Measurements from ENCODE around the gene TCP11X2. TPM values are rescaled to one million over a fixed set of nuclear protein-coding genes. Genes with fewer than 3 reads are reported as not detected.
"Not testable (repeated sequence)": the region's sequence is repeated elsewhere in the genome, so short reads cannot be mapped to it uniquely, and the experiment has no call there.

Gene TCP11X2
- total RNA-seq: not detected in 2 replicates

- H3K4me1 Mint-ChIP-seq (ENCODE audit: low read depth); H3K36me3 Mint-ChIP-seq (ENCODE audit: low read depth); H3K4me3 Mint-ChIP-seq (ENCODE audit: low read depth); H3K9me3 Mint-ChIP-seq; intact Hi-C loops (cut with micrococcal nuclease); H3K27ac Mint-ChIP-seq; H3K27me3 Mint-ChIP-seq (ENCODE audit: low read depth); DNase-seq (ENCODE audit: low spot score): not testable (repeated sequence)
These were observed at the start of gene TCP11X2 for GRCh38 chrX:102471762-102472220. TCP11X2 (minus strand) TSS chrX:102471812.

DNA sequence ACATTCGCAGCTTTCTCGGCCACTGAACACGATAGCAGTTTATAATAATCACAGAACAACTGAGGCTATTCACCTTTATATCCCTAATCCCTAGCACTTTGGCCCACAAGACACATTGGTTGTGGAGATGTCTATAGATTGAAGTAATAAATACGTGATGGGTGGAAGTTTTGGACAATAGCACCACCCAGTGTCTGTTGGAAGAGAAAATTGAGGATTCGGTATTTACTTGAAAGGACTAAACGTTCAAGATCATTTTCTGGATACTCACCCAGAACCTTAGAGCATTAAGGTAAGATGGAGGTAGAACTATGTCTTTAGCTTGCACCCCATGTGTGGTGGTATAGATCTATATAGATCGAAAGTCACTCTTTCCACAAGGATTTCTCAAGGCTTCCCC, 45.7 kb upstream of the TCP11X2 start:
- Mint-ChIP-seq H3K36me3 (ENCODE audit: low read depth) (no peaks in the 10 kb centered on the region), H3K9me3 (no peaks in the 10 kb centered on the region), H3K4me3 (ENCODE audit: low read depth) (no peak overlapping the region), H3K4me1 (ENCODE audit: low read depth) (peaks cover 6% of the 10 kb centered on the region), H3K27ac (no peak overlapping the region), H3K27me3 (ENCODE audit: low read depth) (peaks cover 29% of the 10 kb centered on the region)
- intact Hi-C loops (cut with micrococcal nuclease): no loop called here
- DNase-seq (ENCODE audit: low spot score): no peak

GRCh38 chrX:102515975-102516941, 44.6 kb upstream of the TCP11X2 start, which contains the start of gene TMSB15A:
TMSB15A (minus strand) TSS chrX:102516739.
- H3K9me3 Mint-ChIP-seq: no peaks in the 10 kb centered on the region
- H3K36me3 Mint-ChIP-seq (ENCODE audit: low read depth): no peaks in the 10 kb centered on the region
- H3K4me1 Mint-ChIP-seq (ENCODE audit: low read depth): peaks cover 6% of the 10 kb centered on the region
- H3K27me3 Mint-ChIP-seq (ENCODE audit: low read depth): peaks cover 29% of the 10 kb centered on the region
- no peak within 1 kb of the TSS for H3K27ac Mint-ChIP-seq
- peak within 1 kb of the TSS; percentile 80 for H3K4me3 Mint-ChIP-seq (ENCODE audit: low read depth)
- intact Hi-C loops (cut with micrococcal nuclease): no loop called here
- DNase-seq (ENCODE audit: low spot score): peak; percentile 24

GRCh38 chrX:102514536-102514935, 42.9 kb upstream of the TCP11X2 start:
- no peaks in the 10 kb centered on the region for H3K36me3 Mint-ChIP-seq (ENCODE audit: low read depth)
- no peak for DNase-seq (ENCODE audit: low spot score)
- peaks cover 31% of the 10 kb centered on the region for H3K27me3 Mint-ChIP-seq (ENCODE audit: low read depth)
- no peak overlapping the region for H3K4me3 Mint-ChIP-seq (ENCODE audit: low read depth)
- H3K4me1 Mint-ChIP-seq (ENCODE audit: low read depth): peaks cover 6% of the 10 kb centered on the region
- no peaks in the 10 kb centered on the region for H3K9me3 Mint-ChIP-seq
- H3K27ac Mint-ChIP-seq: no peak overlapping the region
- intact Hi-C loops (cut with micrococcal nuclease): no loop called here

DNA sequence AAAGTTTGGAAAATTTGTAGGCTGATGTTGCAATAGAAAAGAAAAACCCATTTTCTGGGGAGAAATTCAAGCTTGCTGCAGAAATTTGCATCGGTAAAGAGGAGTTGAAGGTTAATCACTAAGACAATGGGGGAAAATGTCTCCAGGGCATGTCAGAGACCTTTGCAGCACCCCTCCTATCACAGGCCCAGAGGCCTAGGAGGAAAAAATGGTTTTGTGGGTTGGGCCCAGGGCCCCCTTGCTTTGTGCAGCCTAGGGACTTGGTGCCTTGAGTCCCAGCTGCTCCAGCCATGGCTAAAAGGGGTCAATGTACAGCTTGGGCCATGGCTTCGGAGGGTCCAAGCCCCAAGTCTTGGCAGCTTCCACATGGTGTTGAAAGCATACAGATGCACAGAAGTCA, 27.1 kb upstream of the TCP11X2 start:
- intact Hi-C loops (cut with micrococcal nuclease): no loop called here
- Mint-ChIP-seq H3K27me3 (ENCODE audit: low read depth) (no peaks in the 10 kb centered on the region), H3K27ac (no peak overlapping the region), H3K36me3 (ENCODE audit: low read depth) (no peaks in the 10 kb centered on the region), H3K9me3 (no peaks in the 10 kb centered on the region), H3K4me3 (ENCODE audit: low read depth) (no peak overlapping the region), H3K4me1 (ENCODE audit: low read depth) (no peaks in the 10 kb centered on the region)
- no peak for DNase-seq (ENCODE audit: low spot score)

DNA sequence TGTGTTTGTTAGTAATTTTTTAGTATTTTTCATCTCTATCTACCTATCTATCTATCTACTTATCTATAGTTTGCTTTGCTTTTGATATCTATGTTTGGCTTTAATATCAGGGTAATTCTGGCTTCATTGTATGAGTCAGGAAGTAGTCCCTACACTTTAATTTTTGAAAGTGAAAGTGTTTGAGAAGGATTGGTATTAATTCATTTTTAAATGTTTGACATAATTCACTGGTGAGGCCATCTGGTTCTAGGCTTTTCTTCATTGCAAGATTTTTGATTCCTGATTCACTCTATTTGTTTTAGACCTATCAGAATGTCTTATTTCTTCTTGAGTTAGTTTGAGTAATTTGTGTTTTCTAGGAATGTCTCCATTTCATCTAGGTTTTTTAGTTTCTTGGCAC, 20.2 kb upstream of the TCP11X2 start:
- Mint-ChIP-seq H3K9me3 (no peaks in the 10 kb centered on the region), H3K4me1 (ENCODE audit: low read depth) (no peaks in the 10 kb centered on the region), H3K36me3 (ENCODE audit: low read depth) (no peaks in the 10 kb centered on the region), H3K27me3 (ENCODE audit: low read depth) (peaks cover 2% of the 10 kb centered on the region), H3K4me3 (ENCODE audit: low read depth) (no peak overlapping the region), H3K27ac (no peak overlapping the region)
- intact Hi-C loops (cut with micrococcal nuclease): no loop called here
- DNase-seq (ENCODE audit: low spot score): no peak

DNA sequence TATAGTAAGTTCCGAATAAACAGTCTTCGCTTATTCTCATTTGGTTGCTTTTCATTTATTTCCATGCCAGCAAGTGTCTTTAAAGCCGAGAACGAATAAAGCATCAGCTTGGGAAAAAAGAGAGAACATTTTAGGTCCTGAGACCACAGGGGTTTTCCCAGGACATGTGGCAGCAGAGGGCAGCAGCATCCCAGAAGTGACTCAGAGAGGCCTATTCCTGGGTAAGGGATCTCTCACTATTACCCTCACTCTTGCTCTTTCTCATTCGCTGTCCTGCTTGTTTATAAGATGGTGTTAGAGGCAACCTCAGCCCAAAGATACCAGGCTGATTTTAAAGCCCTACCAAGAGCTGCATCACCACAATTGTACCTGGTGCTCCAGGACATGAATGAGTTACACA, 7.2 kb upstream of the TCP11X2 start:
- H3K36me3 Mint-ChIP-seq (ENCODE audit: low read depth); intact Hi-C loops (cut with micrococcal nuclease); H3K27ac Mint-ChIP-seq; H3K9me3 Mint-ChIP-seq; H3K4me3 Mint-ChIP-seq (ENCODE audit: low read depth); H3K27me3 Mint-ChIP-seq (ENCODE audit: low read depth); DNase-seq (ENCODE audit: low spot score); H3K4me1 Mint-ChIP-seq (ENCODE audit: low read depth): not testable (repeated sequence)

DNA sequence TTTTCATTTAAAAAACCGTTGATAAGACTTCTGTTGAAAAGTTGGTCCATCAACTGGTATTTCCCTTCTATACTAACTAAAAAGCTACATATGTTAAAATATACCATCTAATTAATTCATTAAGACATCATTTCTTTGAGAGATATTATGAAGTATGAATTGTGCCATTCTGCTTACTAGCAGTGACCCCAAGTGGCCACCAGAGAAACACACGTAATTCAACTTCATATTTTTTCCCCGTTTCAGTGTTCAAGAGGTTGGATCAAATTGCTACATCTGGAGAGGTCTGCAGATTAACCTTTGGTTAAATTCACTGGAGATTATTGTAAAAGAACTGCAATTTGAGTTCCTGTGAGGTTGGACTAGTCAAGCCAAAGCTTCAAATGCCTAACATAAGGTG, 1.4 kb downstream of the TCP11X2 start:
- H3K4me3 Mint-ChIP-seq (ENCODE audit: low read depth); H3K27ac Mint-ChIP-seq; intact Hi-C loops (cut with micrococcal nuclease); H3K9me3 Mint-ChIP-seq; H3K4me1 Mint-ChIP-seq (ENCODE audit: low read depth); H3K36me3 Mint-ChIP-seq (ENCODE audit: low read depth); DNase-seq (ENCODE audit: low spot score); H3K27me3 Mint-ChIP-seq (ENCODE audit: low read depth): not testable (repeated sequence)

GRCh38 chrX:102458615-102459014, 13.0 kb downstream of the TCP11X2 start:
- H3K36me3 Mint-ChIP-seq (ENCODE audit: low read depth); DNase-seq (ENCODE audit: low spot score); intact Hi-C loops (cut with micrococcal nuclease); H3K4me3 Mint-ChIP-seq (ENCODE audit: low read depth); H3K27me3 Mint-ChIP-seq (ENCODE audit: low read depth); H3K4me1 Mint-ChIP-seq (ENCODE audit: low read depth); H3K27ac Mint-ChIP-seq; H3K9me3 Mint-ChIP-seq: not testable (repeated sequence)

GRCh38 chrX:102439908-102440307, 31.7 kb downstream of the TCP11X2 start, which contains the start of gene NXF2B:
NXF2B (minus strand) TSS chrX:102440008; CDS start chrX:102380036, 59,972 bp downstream.
- H3K27me3 Mint-ChIP-seq (ENCODE audit: low read depth); intact Hi-C loops (cut with micrococcal nuclease); H3K9me3 Mint-ChIP-seq; H3K4me3 Mint-ChIP-seq (ENCODE audit: low read depth); H3K4me1 Mint-ChIP-seq (ENCODE audit: low read depth); DNase-seq (ENCODE audit: low spot score); H3K36me3 Mint-ChIP-seq (ENCODE audit: low read depth); H3K27ac Mint-ChIP-seq: not testable (repeated sequence)

DNA sequence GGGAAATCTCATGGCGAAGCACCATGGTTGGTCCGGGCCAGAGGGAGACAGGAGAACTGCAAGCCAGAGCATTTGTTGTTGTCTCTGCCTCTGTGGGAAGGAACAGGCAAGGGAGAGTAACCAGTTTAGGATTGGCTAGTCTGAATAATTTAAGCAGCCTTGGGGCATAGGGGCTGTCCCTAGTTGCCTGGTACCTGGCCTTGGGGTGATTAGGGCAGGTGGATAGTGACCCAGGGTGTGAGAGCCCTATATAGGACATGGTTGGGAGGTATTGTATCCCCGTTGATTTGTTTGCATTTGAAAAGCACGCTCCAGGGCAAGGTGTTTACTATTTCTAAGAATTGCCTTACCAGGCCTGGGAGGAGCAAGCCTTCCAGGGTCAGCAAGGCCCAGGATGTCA, 57.1 kb downstream of the TCP11X2 start:
- intact Hi-C loops (cut with micrococcal nuclease); DNase-seq (ENCODE audit: low spot score); H3K4me1 Mint-ChIP-seq (ENCODE audit: low read depth); H3K4me3 Mint-ChIP-seq (ENCODE audit: low read depth); H3K9me3 Mint-ChIP-seq; H3K27ac Mint-ChIP-seq; H3K36me3 Mint-ChIP-seq (ENCODE audit: low read depth); H3K27me3 Mint-ChIP-seq (ENCODE audit: low read depth): not testable (repeated sequence)

Measured in activated T-helper 2 cell treated with anti-CD3 and anti-CD28 coated beads, Interferon-gamma antibody, Interleukin-2, Interleukin-4, amounts not matched to agents 10 μg/mL and 5 μg/mL and 100 μg/mL, durations not matched to agents 14 hours and 24 hours and 36 hours (primary cell).